GM12872 (cell line): ENCODE measurements around the gene RTKN2.

Experiments used
- TF ChIP-seq, protein P1 (sequence below): IDR thresholded peaks from 3 replicates; pipeline ENCODE4 v1.5.1; 2011; ENCODE audit warnings: low read depth, mild to moderate bottlenecking, low read length, moderate library complexity; ENCODE audit not compliant: insufficient read depth

RTKN2 gene

DNA sequence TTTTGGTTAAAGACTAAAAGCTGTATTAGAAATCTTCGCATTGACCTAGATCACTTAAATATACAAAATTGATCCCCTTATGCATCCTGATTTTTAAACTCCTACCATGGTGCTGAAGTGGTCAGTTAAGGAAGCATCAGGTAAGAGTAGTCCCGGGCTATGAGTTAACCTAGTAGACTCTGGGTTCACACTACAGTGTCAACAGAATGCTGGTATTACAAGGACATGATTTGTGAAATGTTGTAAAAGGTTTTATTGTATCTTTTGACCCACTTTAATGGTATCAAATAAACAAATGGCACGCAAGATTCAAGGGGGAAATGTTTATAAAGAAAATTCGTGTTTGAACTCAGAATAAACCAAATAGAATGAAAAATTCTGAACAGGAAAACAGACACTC, 36.8 kb downstream of the RTKN2 start:
- TF ChIP-seq, protein P1, sequence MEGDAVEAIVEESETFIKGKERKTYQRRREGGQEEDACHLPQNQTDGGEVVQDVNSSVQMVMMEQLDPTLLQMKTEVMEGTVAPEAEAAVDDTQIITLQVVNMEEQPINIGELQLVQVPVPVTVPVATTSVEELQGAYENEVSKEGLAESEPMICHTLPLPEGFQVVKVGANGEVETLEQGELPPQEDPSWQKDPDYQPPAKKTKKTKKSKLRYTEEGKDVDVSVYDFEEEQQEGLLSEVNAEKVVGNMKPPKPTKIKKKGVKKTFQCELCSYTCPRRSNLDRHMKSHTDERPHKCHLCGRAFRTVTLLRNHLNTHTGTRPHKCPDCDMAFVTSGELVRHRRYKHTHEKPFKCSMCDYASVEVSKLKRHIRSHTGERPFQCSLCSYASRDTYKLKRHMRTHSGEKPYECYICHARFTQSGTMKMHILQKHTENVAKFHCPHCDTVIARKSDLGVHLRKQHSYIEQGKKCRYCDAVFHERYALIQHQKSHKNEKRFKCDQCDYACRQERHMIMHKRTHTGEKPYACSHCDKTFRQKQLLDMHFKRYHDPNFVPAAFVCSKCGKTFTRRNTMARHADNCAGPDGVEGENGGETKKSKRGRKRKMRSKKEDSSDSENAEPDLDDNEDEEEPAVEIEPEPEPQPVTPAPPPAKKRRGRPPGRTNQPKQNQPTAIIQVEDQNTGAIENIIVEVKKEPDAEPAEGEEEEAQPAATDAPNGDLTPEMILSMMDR = no peak

DNA sequence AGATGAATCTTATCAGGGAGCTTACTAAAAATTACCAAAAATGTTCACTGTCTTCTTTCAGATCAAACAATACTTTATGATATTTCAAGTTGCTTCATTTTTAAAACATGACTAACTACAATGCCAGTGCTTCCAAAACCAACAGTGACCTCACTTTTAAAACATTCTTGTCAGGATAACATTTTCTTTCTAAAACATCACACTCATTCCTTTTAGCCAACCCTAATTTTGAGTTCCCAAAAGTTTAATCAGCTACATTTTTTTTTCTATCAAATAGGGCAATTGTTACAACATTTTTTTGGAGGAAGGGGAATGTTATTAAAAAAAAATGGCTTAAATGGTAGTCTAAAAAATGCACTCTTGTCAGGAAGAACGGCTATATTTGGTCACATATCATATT, 37.3 kb downstream of the RTKN2 start:
- TF ChIP-seq, protein P1 = no peak

GRCh38 chr10:62230344-62231121, 38.1 kb downstream of the RTKN2 start:
- TF ChIP-seq, protein P1 = no peak

- TF ChIP-seq, protein P1 = no peak
Measured at GRCh38 chr10:62225362-62225761, 43.3 kb downstream of the RTKN2 start.

GRCh38 chr10:62224606-62225005, 44.0 kb downstream of the RTKN2 start:
- TF ChIP-seq, protein P1 = no peak

DNA sequence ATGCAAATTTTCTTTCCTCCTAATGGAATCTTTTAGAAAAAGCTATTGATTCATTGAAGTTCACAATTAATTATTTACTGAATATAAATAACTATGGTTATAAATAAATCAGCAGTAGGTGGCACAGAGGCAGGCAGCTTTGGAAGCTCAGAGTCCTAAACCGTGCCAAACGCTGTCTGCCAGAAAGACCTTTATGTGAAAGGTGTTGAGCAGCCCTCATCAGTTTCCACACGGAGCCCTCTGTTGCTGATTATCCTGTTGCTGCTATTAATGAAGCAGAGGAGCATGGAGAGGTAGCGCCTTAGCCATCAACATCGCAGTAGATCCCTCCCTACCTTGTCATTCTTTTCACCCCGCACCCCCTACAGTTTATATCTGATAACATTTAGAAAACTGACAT, 51.0 kb downstream of the RTKN2 start:
- TF ChIP-seq, protein P1 = no peak

DNA sequence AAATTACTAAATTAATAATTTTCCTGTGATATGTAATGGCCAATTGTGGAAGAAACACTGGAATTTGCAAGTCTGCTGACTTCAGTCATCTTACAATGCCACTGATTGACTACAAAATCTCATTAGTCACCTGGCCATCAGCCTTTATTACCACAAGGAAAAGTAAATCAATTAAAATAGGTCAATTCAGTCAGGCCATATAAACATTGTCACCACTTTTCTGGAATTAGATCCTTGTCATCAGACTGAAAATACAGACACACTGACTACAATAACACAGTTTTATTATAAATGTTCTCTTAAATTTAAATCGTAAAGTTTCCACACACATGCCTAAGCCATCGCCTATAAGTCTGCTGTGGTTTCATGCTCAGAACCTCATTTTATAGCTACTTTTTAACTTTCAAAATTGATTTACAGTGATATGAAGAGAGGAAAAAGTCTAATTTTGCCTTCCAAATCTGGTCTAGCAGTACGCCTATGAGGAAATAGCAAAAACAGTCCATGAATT, 54.2 kb downstream of the RTKN2 start:
- TF ChIP-seq, protein P1 = no peak
